SH-SY5Y (cell line): Measurements from ENCODE around the gene DLG5.

Experiments
- GATA2 ChIP-seq: IDR thresholded peaks from 2 replicates; pipeline ENCODE4 v1.6.1; 2011; ENCODE audit warnings: mild to moderate bottlenecking, low read depth, low read length
- GATA3 ChIP-seq: IDR thresholded peaks from 2 replicates; pipeline ENCODE4 v1.6.1; 2011; ENCODE audit warnings: low read depth, mild to moderate bottlenecking, low read length, moderate library complexity

- TF ChIP-seq GATA2 (no peak), GATA3 (no peak)
Measured at GRCh38 chr10:77744245-77744644, 182.3 kb downstream of the DLG5 start.
